CD14-positive monocyte (primary cell): ENCODE measurements around the gene CD33. TPM values are rescaled to one million over a fixed set of nuclear protein-coding genes. Genes with fewer than 3 reads are reported as not detected.

Source experiments
- DNase-seq, 3 donors: peaks; one replicate each; pipeline ENCODE4 v3.0.0-alpha.2; 2011 to 2022
- H2AFZ ChIP-seq: 2 replicates; pipeline ENCODE4 v1.6.0; 2012; ENCODE audit warnings: mild to moderate bottlenecking, low read depth, low read length, inconsistent platforms; ENCODE audit not compliant: insufficient read depth, poor library complexity, severe bottlenecking
- H3K27ac ChIP-seq, 2 donors: 1 replicate in 1 of 2; 2 replicates in 1 of 2; pipeline ENCODE4 v1.5.1; 2012 to 2013; ENCODE audit warnings: low read length in 2 of 2, control low read depth in 1 of 2, inconsistent platforms in 1 of 2, low read depth in 1 of 2, mild to moderate bottlenecking in 1 of 2
- H3K27me3 ChIP-seq, 2 donors: one replicate each; pipeline versions ENCODE4 v1.6.0 to v1.6.1; 2011 to 2013; ENCODE audit warnings: low read length in 2 of 2; ENCODE audit not compliant: control insufficient read depth in 2 of 2, insufficient read depth in 2 of 2
- H3K36me3 ChIP-seq, 2 donors: replicated peaks in 1 of 2; 1 replicate in 1 of 2; 2 replicates in 1 of 2; pipeline versions ENCODE4 v1.5.1 to v1.6.1; 2012 to 2013; ENCODE audit warnings: low read length in 2 of 2, control low read depth in 1 of 2, inconsistent platforms in 1 of 2, mild to moderate bottlenecking in 1 of 2; ENCODE audit not compliant: insufficient read depth in 2 of 2, control insufficient read depth in 1 of 2
- H3K4me1 ChIP-seq, 2 donors: 1 replicate in 1 of 2; 2 replicates in 1 of 2; pipeline versions ENCODE4 v1.5.1 to v1.6.1; 2012 to 2013; ENCODE audit warnings: low read length in 2 of 2, control low read depth in 1 of 2, inconsistent platforms in 1 of 2, mild to moderate bottlenecking in 1 of 2, moderate library complexity in 1 of 2; ENCODE audit not compliant: insufficient read depth in 2 of 2, control insufficient read depth in 1 of 2
- H3K4me2 ChIP-seq: replicated peaks from 2 replicates; pipeline ENCODE3; 2012; ENCODE audit warnings: low read length, moderate library complexity, mild to moderate bottlenecking; ENCODE audit not compliant: poor library complexity, severe bottlenecking; ENCODE audit errors: extremely low read depth
- H3K4me3 ChIP-seq, 3 experiments: fragments of 200-600 bp in 1 of 3; sonication (generic) in 1 of 3; replicated peaks in 1 of 3; 1 replicate in 2 of 3; 2 replicates in 1 of 3; pipeline ENCODE4 v1.5.1; 2011 to 2013; ENCODE audit warnings: low read length in 3 of 3, mild to moderate bottlenecking in 3 of 3, control low read depth in 2 of 3, low read depth in 2 of 3, inconsistent platforms in 1 of 3, moderate library complexity in 1 of 3
- H3K79me2 ChIP-seq: 2 replicates; pipeline ENCODE4 v1.6.0; 2012; ENCODE audit warnings: mild to moderate bottlenecking, control low read depth, inconsistent platforms, low read length, moderate library complexity; ENCODE audit not compliant: insufficient read depth
- H3K9ac ChIP-seq: 2 replicates; pipeline ENCODE4 v1.6.0; 2017; ENCODE audit warnings: low read length, mild to moderate bottlenecking; ENCODE audit not compliant: insufficient read depth, poor library complexity, severe bottlenecking
- H3K9me3 ChIP-seq, 2 donors: replicated peaks in 1 of 2; 1 replicate in 1 of 2; 2 replicates in 1 of 2; pipeline versions ENCODE4 v1.5.1 to v1.6.1; 2012 to 2013; ENCODE audit warnings: low read length in 2 of 2, control low read depth in 1 of 2; ENCODE audit not compliant: control insufficient read depth in 1 of 2, insufficient read depth in 1 of 2
- H4K20me1 ChIP-seq: 2 replicates; pipeline ENCODE4 v1.6.0; 2012; ENCODE audit warnings: mild to moderate bottlenecking, low read length, control low read depth, moderate library complexity; ENCODE audit not compliant: insufficient read depth
- H3K27ac Mint-ChIP-seq, 7 donors: one replicate each; pipeline ENCODE4 v1.8.0; 2020; ENCODE audit warnings: mild to moderate bottlenecking in 7 of 7, mixed read lengths in 7 of 7, moderate library complexity in 6 of 7, inconsistent platforms in 2 of 7
- H3K27me3 Mint-ChIP-seq, 3 donors: one replicate each; pipeline ENCODE4 v1.8.0; 2021 to 2022; ENCODE audit warnings: low read depth in 3 of 3, mild to moderate bottlenecking in 3 of 3, mixed read lengths in 3 of 3, moderate library complexity in 3 of 3, inconsistent platforms in 1 of 3
- H3K36me3 Mint-ChIP-seq, 2 donors: one replicate each; pipeline ENCODE4 v1.8.0; 2020; ENCODE audit warnings: mixed read lengths in 2 of 2, inconsistent platforms in 1 of 2, mild to moderate bottlenecking in 1 of 2
- H3K4me1 Mint-ChIP-seq: one replicate; pipeline ENCODE4 v1.8.0; 2020; ENCODE audit warnings: mild to moderate bottlenecking, mixed read lengths
- H3K4me3 Mint-ChIP-seq, 2 donors: one replicate each; pipeline ENCODE4 v1.8.0; 2020; ENCODE audit warnings: mild to moderate bottlenecking in 2 of 2, mixed read lengths in 2 of 2, moderate library complexity in 1 of 2
- H3K9me3 Mint-ChIP-seq, 7 donors: one replicate each; pipeline ENCODE4 v1.8.0; 2020 to 2022; ENCODE audit warnings: mixed read lengths in 7 of 7, mild to moderate bottlenecking in 6 of 7, moderate library complexity in 6 of 7, inconsistent platforms in 2 of 7
- CTCF ChIP-seq: fragments of 200-600 bp; IDR thresholded peaks from one replicate; pipeline ENCODE4 v1.8.0; 2022; ENCODE audit warnings: antibody characterized with exemption, mild to moderate bottlenecking
- WGBS: methylation state at CpG from one replicate; pipeline ENCODE4 v1.1.5; 2013; ENCODE audit warnings: missing lambda C conversion rate; ENCODE audit not compliant: insufficient coverage; 5-methylcytosine and 5-hydroxymethylcytosine counted together
- intact Hi-C, 2 donors: fragments of 100-400 bp; cut with micrococcal nuclease; formaldehyde crosslinking; loops; one replicate each; pipeline versions ENCODE4 v1.15.0 to v1.15.1; 2023
- polyA plus RNA-seq, 3 donors: library from polyadenylated mRNA; depleted of rRNA in 1 of 3; unstranded in 2 of 3; stranded (reverse) in 1 of 3; fragments of 300-500 nt in 2 of 3; fragments of >200 nt in 1 of 3; fragmentation: Illumina TruSeq in 2 of 3; gene quantifications; 1 replicate in 2 of 3; 2 replicates in 1 of 3; pipeline ENCODE4 v1.2.3, GENCODE V29; 2012 to 2021

The CD33 gene
- polyA plus RNA-seq, 3 donors: 229 to 360 (median 264) TPM

DNA sequence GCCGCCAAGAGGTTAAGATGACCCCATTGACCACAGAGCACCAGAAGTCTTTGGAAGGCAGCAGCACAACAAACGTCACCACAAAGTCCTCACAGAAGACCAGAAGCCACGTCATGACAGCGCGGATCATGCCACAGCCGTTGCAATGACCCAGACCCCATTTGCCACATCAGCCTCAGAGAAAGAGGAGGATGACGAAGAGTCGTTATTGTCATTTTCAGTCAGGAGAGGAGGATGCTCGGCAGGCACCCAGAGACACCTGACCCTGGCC, 29.6 kb upstream of the CD33 start:
- Histone ChIP-seq H3K27ac (no peak overlapping the region), H3K27me3 (no peaks in the 10 kb centered on the region), H3K9ac (no peak overlapping the region), H3K79me2 (no peaks in the 10 kb centered on the region), H3K4me3 (no peak overlapping the region), H3K9me3 (no peaks in the 10 kb centered on the region), H3K36me3 (no peaks in the 10 kb centered on the region), H4K20me1 (no peaks in the 10 kb centered on the region), H2AFZ (no peak overlapping the region), H3K4me2 (no peak overlapping the region), H3K4me1 (no peaks in the 10 kb centered on the region)
- Mint-ChIP-seq H3K27me3 (peaks cover 5 to 12% (median 10%) of the 10 kb centered on the region in 3 donors), H3K27ac (no peak overlapping the region), H3K9me3 (peaks cover 0 to 7% (median 1%) of the 10 kb centered on the region in 7 donors), H3K36me3 (no peaks in the 10 kb centered on the region), H3K4me1 (peaks cover 7% of the 10 kb centered on the region), H3K4me3 (peak overlapping the region in 1 of 2 donors; percentile 26)
- WGBS: 94% methylated on average over 6 of the region's 9 CpGs
- intact Hi-C loops: no loop called here
- no peak for DNase-seq
- TF ChIP-seq CTCF: no peak

GRCh38 chr19:51195616-51196015, 29.3 kb upstream of the CD33 start:
- Histone ChIP-seq H3K27me3 (no peaks in the 10 kb centered on the region), H3K27ac (no peak overlapping the region), H2AFZ (no peak overlapping the region), H3K9me3 (no peaks in the 10 kb centered on the region), H3K4me2 (no peak overlapping the region), H3K36me3 (no peaks in the 10 kb centered on the region), H4K20me1 (no peaks in the 10 kb centered on the region), H3K4me3 (no peak overlapping the region), H3K9ac (no peak overlapping the region), H3K4me1 (no peaks in the 10 kb centered on the region), H3K79me2 (no peaks in the 10 kb centered on the region)
- no peak for TF ChIP-seq CTCF
- H3K27me3 Mint-ChIP-seq: peaks cover 5 to 13% (median 8%) of the 10 kb centered on the region in 3 donors
- no peak overlapping the region for H3K27ac Mint-ChIP-seq
- H3K4me3 Mint-ChIP-seq: no peak overlapping the region
- DNase-seq: no peak
- 96% methylated on average over 9 of the region's 10 CpGs for WGBS
- intact Hi-C loops: no loop called here
- H3K4me1 Mint-ChIP-seq: peaks cover 11% of the 10 kb centered on the region
- H3K36me3 Mint-ChIP-seq: no peaks in the 10 kb centered on the region
- peaks cover 0 to 7% (median 1%) of the 10 kb centered on the region in 7 donors for H3K9me3 Mint-ChIP-seq
